Peyer's patch (tissue), 4 donors: ENCODE results near the gene TBC1D9B. TPM values are rescaled to one million over a fixed set of nuclear protein-coding genes. Genes with fewer than 3 reads are reported as not detected.

Experiments
- DNase-seq, 3 donors: peaks; one replicate each; pipeline ENCODE4 v3.0.0-alpha.2; 2017 to 2019
- H3K27ac ChIP-seq, 4 donors: fragments of 200-600 bp; sonication (generic); one replicate each; pipeline ENCODE4 v1.5.1; 2016 to 2019
- H3K27me3 ChIP-seq, 2 donors: fragments of 200-600 bp; sonication (generic); one replicate each; pipeline ENCODE4 v1.5.1; 2019
- H3K36me3 ChIP-seq, 3 donors: fragments of 200-600 bp; sonication (generic); one replicate each; pipeline ENCODE4 v1.5.1; 2016 to 2019
- H3K4me1 ChIP-seq, 4 donors: fragments of 200-600 bp; sonication (generic); one replicate each; pipeline ENCODE4 v1.5.1; 2016 to 2019
- H3K4me3 ChIP-seq, 4 donors: fragments of 200-600 bp; sonication (generic); 1 replicate in 3 of 4; 2 replicates in 1 of 4; pipeline ENCODE4 v1.5.1; 2016 to 2019; ENCODE audit warnings: mild to moderate bottlenecking in 1 of 4
- H3K9me3 ChIP-seq, 4 donors: fragments of 200-600 bp; sonication (generic); one replicate each; pipeline ENCODE4 v1.5.1; 2016 to 2019; ENCODE audit warnings: mild to moderate bottlenecking in 1 of 4
- CTCF ChIP-seq, 6 experiments: fragments of 450-650 bp in 4 of 6; fragments of 200-600 bp in 2 of 6; sonication (generic) in 1 of 6; IDR thresholded peaks; one replicate each; pipeline ENCODE4 v1.5.1; 2017 to 2019; ENCODE audit warnings: antibody characterized with exemption in 6 of 6, mild to moderate bottlenecking in 3 of 6, moderate library complexity in 1 of 6
- POLR2A ChIP-seq, 2 donors: fragments of 450-650 bp; IDR thresholded peaks; one replicate each; pipeline ENCODE4 v1.5.1; 2017; ENCODE audit warnings: antibody characterized with exemption in 2 of 2, mild to moderate bottlenecking in 2 of 2, moderate library complexity in 2 of 2
- total RNA-seq, 4 donors: library from RNA; depleted of rRNA; stranded (reverse); fragments of >200 nt; gene quantifications; one replicate each; pipeline ENCODE4 v1.1.0, GENCODE V29; 2016

The TBC1D9B gene
- total RNA-seq, 4 donors from 2014 or later = 89.7 to 281 (median 186) TPM

DNA sequence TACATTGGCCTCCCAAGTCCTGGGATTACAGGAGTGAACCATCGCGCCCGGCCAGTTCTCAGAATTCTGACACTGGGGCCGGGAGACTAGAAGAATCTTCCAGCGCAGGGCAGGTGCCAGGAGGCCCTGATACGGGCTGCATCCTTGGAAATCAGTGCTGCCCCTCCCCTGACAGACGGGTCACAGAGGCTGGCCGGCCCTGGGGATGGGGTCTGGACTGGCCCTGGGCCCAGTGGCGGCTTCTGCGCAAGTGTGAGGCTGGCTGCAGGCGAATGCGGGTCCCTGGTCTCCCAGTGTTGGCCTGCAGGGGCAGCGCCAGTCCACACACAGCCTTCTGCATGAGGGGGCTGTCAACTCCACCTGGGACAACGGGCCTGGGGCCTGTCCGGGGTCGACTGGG, 831 bp upstream of the TBC1D9B start:
- H3K9me3 ChIP-seq = no peaks in the 10 kb centered on the region
- H3K4me3 ChIP-seq = peak overlapping the region in 1 of 4 donors; percentile 56
- no peaks in the 10 kb centered on the region for H3K27me3 ChIP-seq
- H3K27ac ChIP-seq = peak overlapping the region; percentile 52 to 89 (median 66)
- peaks cover 0 to 10% (median 0%) of the 10 kb centered on the region in 3 donors for H3K36me3 ChIP-seq
- TF ChIP-seq POLR2A (IDR thresholded peaks at IDR 0.05) (no peak), CTCF (IDR thresholded peaks at IDR 0.05) (no peak)
- no peak for DNase-seq
- H3K4me1 ChIP-seq = peaks cover 0 to 21% (median 4%) of the 10 kb centered on the region in 4 donors

DNA sequence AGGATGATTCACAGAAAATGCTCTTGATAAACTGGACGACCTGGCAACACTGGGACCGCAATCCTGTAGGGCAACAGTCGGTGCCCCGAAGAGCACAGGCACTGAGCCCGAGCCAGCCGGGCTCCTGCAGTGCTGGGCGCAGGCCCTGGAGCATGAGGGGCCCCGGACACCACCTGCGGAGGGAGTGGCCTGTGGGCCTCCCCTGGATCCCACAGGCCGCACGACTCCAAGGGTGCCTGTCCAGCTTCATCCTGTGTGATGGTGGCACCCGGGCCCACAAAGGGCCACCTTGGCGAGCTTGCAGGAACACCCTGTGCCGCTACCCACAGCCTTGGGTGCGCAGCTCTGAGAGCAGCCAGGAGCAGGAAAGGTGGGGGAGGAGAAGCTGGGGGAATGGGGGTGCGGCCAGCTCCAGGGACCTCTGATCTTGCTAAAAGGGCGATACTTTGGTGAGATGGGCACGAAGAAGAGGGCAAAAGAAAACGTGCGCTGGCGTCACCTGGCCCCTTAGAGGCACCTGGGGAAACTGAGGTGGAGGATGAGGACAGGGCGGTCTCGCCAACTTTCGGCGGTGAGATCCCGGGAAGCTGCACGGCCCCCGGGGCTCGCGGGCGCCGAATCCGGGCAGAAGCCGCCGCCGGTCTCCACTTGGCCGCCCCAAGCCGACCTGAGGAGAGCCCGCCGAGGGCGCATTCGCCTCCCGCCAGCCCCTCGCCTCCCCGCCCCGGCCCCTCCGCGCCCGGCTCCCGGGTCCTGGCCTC, 722 bp downstream of the TBC1D9B start:
- DNase-seq = peak; percentile 22 to 65 (median 56)

GRCh38 chr5:179906294-179906794, 1.4 kb downstream of the TBC1D9B start:
- H3K4me3 ChIP-seq = peak overlapping the region in 3 of 4 donors; percentile 70 to 83 (median 82)
- H3K4me1 ChIP-seq = peaks cover 0 to 18% (median 4%) of the 10 kb centered on the region in 4 donors
- peak overlapping the region in 2 of 4 donors; percentile 72 to 74 for H3K27ac ChIP-seq
- TF ChIP-seq POLR2A (IDR thresholded peaks at IDR 0.05) (no peak), CTCF (IDR thresholded peaks at IDR 0.05) (no peak)
- no peaks in the 10 kb centered on the region for H3K9me3 ChIP-seq
- peaks cover 0 to 26% (median 0%) of the 10 kb centered on the region in 3 donors for H3K36me3 ChIP-seq
- no peak for DNase-seq
- H3K27me3 ChIP-seq = no peaks in the 10 kb centered on the region

More for the DNA sequence above, 722 bp downstream of the TBC1D9B start:
- Histone ChIP-seq H3K4me1 (peaks cover 0 to 18% (median 4%) of the 10 kb centered on the region in 4 donors), H3K27me3 (no peaks in the 10 kb centered on the region), H3K9me3 (no peaks in the 10 kb centered on the region), H3K36me3 (peaks cover 0 to 25% (median 0%) of the 10 kb centered on the region in 3 donors), H3K4me3 (peak overlapping the region; percentile 56 to 83 (median 76)), H3K27ac (peak overlapping the region; percentile 54 to 89 (median 73))
- TF ChIP-seq CTCF (IDR thresholded peaks at IDR 0.05) (no peak), POLR2A (IDR thresholded peaks at IDR 0.05) (no peak)

DNA sequence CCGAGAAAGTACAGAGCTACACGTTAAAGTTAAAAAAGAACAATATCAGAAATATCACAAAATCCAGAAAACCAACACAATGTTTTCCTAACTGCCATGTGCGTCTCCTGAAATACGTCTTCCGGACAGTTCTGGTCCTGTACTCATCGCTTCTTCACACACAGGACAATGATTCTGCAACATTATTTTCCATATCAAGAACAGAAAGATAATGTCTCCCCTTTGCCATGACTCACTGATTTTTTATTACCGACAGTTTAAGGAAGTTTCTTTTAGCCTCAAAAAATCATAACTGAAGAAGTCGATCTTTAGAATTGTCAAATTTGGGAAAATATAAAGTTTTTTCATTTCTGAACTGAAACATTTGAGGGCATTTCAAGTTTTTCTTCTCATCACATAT, 2.5 kb downstream of the TBC1D9B start:
- DNase-seq = no peak
- no peak overlapping the region for H3K27ac ChIP-seq
- no peak for TF ChIP-seq POLR2A (IDR thresholded peaks at IDR 0.05)
- no peak for TF ChIP-seq CTCF (IDR thresholded peaks at IDR 0.05)
- H3K36me3 ChIP-seq = peaks cover 0 to 28% (median 0%) of the 10 kb centered on the region in 3 donors
- no peaks in the 10 kb centered on the region for H3K27me3 ChIP-seq
- H3K9me3 ChIP-seq = no peaks in the 10 kb centered on the region
- H3K4me3 ChIP-seq = no peak overlapping the region
- H3K4me1 ChIP-seq = peaks cover 0 to 18% (median 4%) of the 10 kb centered on the region in 4 donors

DNA sequence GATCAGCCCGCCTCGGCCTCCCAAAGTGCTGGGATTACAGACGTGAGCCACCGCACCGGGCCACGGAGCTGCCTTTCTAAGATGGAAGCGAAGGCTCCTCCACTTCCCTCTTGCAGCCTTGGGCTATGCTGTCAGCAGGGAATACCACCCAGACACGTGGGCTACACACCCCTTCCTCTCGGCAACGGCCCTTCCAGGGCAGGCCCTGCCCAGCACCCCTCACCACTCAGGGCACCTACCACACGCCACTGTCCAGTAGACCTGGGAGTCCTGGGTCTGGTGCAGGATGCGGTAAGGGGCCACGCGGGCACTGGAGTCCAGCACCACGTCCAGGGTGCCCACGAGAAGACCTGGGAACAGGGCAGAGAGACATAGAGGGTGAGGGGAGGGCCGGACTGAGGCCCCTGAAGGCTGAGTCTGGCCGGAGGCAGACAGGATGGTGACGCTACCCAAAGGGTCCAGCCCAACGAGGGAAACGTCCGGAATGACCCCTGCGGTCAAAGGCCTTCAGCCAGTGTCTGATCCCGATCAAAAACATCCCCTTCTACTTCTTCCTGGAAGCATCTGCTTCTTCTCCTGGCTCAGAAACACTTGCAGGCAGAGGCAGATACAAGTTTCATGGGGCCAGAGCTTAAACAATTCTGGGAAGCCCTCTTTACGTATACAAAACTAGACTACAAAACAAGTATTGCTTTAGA, 3.1 kb downstream of the TBC1D9B start:
- H3K9me3 ChIP-seq = no peaks in the 10 kb centered on the region
- no peak overlapping the region for H3K4me3 ChIP-seq
- TF ChIP-seq CTCF (IDR thresholded peaks at IDR 0.05) (no peak), POLR2A (IDR thresholded peaks at IDR 0.05) (no peak)
- H3K36me3 ChIP-seq = peaks cover 0 to 34% (median 0%) of the 10 kb centered on the region in 3 donors
- no peak for DNase-seq
- H3K27ac ChIP-seq = no peak overlapping the region
- peaks cover 0 to 18% (median 4%) of the 10 kb centered on the region in 4 donors for H3K4me1 ChIP-seq
- H3K27me3 ChIP-seq = no peaks in the 10 kb centered on the region
